PC-9 (cell line): Measurements from ENCODE around the gene CTPS2.

Source experiments
- EZH2 ChIP-seq: fragments of 200-600 bp; sonication (generic); IDR thresholded peaks from 2 replicates; pipeline ENCODE4 v1.8.0; 2017; ENCODE audit warnings: antibody characterized with exemption, low read depth
- TF ChIP-seq, protein P1 (sequence below): fragments of 200-600 bp; sonication (generic); conservative IDR thresholded peaks from 2 replicates; pipeline ENCODE4 v1.6.1; 2017; ENCODE audit warnings: mixed run types, antibody characterized with exemption, mild to moderate bottlenecking, moderate library complexity

DNA sequence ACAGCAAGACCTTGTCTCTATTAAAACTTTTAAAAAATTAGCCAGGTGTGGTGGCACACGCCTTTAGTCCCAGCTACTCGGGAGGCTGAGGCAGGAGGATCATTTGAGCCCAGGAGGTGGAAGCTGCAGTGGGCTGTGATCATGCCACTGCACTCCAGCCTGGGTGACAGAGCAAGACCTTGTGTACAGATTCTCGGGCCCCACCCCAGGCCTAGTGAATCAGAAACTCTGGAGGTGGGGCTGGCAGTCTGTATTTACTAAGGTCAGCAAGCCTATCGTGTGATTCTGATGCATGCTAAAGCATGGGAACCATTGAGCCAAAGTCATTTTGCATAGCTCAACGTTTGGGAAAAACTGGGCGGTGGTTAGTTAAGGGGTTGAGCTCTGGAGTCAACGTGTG lies 59.0 kb downstream of the CTPS2 start:
- TF ChIP-seq, protein P1, sequence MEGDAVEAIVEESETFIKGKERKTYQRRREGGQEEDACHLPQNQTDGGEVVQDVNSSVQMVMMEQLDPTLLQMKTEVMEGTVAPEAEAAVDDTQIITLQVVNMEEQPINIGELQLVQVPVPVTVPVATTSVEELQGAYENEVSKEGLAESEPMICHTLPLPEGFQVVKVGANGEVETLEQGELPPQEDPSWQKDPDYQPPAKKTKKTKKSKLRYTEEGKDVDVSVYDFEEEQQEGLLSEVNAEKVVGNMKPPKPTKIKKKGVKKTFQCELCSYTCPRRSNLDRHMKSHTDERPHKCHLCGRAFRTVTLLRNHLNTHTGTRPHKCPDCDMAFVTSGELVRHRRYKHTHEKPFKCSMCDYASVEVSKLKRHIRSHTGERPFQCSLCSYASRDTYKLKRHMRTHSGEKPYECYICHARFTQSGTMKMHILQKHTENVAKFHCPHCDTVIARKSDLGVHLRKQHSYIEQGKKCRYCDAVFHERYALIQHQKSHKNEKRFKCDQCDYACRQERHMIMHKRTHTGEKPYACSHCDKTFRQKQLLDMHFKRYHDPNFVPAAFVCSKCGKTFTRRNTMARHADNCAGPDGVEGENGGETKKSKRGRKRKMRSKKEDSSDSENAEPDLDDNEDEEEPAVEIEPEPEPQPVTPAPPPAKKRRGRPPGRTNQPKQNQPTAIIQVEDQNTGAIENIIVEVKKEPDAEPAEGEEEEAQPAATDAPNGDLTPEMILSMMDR = no peak
- no peak for TF ChIP-seq EZH2
